ENCODE measurements around the gene NDC1.

NDC1 gene

DNA sequence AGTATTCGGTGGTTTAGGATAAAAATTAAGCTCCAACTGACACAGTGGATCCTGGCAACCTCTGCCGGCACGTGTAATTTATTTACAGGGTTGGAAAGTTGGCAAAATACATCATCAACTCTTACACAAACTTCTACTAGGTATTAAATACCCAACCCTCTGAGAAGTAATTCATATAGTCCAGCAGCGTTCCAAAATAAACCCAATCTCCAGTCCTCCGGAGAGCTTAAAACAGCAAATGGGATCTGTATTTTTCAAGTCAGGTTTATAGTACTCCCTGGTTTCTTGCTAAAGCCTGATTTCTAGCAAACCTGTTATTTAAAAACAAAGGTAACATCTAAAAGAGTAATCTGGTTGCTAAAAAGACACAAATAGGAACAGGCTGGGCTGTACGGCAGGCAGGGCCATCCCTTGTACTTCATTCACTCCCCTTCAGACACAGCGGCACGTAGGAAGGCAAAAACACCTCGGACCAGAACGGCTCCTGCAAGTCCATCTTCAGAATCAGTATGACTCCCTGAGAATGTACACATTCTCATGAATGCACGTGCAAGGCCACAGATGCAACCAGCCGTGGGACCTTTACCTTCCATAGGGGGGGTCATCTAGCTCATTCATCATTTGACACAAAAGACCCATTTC lies 107.8 kb downstream of the NDC1 start:
- DNase-seq (ENCODE audit: low read depth), result no peak

DNA sequence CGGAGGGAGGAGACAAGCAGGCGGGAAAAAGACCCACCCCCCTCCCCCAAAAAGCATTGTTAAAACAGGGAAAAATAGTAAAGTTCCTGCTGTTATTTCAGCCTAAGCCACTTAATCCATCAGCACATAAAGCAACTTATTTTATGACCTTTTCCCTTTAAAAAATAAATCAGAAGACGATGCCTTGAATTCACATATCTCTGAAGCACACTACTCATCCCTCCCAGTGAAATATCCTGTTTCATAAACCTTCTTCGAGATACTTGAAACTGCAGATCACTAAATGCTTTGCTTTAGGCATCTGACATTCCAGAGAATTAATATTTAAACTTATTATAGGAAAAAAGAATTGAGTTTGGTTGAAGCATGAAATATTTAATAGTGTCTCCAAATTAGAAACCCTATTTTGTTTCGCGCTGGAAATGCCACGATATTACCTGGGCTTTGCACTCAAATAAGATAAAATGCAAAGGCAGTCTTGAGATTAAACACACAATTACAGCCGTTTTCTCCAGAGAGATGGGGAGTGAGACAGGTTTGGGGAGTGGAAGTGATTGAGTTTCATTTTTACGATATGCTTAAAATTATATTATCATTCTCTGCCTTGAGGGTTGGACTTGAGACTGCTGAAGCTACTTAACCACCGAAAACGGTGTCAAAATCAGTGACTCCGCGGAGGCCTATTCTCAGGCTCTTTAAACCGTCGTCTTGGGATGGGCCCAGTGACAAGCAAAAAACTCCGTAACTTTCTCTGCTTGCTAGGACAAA lies 108.5 kb downstream of the NDC1 start:
- no peak for DNase-seq (ENCODE audit: low read depth)

DNA sequence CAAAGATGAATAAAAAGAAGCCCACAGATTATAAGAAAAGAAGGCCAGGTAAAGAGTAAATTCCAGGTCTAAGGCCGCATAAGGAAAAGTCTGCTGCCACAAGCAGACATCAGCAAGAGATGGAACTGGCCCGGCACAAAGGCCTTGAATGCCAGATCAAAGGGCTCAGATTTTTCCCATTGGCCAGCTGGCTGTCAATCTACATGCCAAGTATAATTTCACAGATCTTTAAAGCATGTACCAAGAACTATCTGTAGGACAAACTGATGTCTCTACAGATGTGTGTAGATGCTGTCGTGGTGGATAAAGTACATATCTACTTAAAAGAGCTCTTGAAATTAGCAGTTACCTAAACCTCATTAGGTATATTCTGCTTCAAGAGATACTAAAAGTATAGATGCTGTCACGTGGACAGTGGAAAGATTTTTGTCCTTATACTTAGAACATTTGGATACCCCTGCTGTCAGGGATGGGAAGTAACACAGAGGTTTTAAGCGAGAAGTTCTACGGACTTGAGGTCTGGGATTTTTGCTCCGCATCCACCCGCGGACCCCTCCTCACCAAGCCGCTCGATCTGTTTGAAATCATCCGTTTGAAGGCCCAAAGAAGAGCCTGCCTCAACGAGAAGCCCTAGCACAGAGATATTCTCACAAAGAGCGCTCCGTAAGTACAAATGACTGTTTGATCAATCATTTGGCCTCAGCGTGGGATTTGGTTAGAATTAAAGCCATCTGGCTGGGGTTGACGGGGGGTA lies 109.2 kb downstream of the NDC1 start:
- DNase-seq (ENCODE audit: low read depth), result no peak

DNA sequence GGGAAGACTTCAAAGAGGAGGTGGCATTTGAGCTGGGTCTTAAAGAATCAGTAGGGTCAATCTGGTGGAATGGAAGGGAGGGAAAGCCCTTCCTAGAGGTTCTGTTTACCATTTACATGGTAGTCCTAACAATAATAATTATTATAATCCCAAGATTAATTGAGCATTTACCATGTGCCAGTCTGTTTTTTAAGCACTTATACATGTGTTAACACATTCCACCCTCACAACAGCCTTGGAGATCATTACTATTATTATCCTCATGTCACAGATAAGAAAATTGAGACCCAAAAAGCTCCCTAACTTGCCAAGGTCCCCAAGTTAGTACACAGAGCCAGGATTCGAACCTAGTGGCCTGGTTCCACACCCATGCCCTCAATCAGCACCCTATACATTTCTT lies 109.9 kb downstream of the NDC1 start:
- no peak for DNase-seq (ENCODE audit: low read depth)

DNA sequence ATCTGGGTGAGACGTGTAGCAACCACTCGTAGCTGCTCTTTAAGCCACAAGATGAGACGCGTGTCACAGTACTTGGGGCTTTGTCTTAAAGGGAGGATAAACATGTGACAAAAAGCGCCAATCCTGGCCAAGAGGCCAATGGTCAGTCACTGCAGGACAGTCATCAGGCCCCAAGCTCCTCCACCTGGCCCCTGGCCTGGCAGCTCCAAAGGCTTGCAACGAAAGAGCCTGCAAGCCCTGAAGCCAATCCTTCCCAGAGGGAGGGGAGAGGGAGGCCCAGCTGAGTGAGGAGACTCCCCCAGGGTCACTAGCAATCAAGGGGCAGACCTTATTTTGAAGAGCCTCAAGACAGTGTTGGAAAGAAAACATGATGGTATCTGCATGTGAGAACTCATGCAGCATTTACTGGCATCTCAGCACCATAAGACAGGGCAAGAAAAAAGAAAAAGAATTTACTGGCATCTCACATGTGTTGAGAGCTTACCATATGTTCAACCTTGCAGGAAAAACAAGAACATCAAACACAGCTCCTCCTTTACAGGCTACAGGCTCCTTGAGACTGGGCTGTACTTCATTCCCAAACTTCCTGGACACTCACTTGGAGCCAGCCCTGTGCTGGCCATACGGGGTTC lies 110.5 kb downstream of the NDC1 start:
- DNase-seq (ENCODE audit: low read depth), result no peak

DNA sequence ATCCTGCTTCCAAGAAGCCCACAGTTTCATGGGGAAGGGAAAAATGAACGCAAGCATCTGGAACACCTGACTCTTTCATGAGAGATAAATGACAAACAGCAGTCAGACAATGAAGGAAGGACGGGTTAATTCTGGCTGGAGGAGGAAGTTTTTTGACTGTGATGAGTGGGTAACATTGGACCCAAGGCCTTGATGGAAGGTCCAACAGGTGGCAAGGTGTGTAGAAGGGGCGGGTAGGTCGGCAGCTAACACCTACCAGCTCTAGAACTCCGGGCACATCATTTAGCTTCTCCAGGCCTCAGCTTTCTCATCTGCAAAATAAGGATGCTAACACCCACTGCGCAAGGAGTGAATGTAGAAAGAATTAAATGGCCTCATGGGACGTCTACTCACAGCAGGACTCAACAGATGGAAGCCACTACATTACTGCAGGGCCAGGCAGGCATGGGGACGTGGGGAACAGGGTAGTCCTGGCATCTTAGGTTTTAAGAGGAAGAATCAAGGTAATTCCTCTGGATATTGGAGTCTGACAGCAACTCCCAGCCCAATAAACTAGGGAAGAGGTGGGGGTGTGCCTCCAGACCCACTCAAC lies 112.0 kb downstream of the NDC1 start:
- no peak for DNase-seq (ENCODE audit: low read depth)

DNA sequence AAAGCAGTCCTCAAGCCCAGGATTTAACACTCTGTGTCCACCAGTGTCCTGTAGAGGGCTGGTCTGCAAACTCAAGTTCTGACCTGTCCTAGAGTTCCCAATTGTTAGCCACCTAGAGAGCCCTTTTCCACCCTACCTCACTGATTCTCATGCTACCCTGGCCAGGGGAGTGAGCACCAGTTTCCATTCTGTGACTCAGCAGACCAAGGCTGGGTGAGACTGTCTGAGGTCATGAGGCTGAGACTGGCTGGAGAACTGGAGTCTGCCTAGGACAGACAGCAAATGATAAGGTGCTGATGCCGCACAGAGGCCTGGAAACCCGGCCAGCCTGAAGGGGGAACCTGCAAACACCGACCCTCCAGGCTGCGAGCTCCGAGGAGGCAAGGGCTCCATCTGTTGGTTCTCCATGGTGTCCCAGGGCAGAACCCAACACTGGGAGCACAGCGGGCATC lies 112.8 kb downstream of the NDC1 start:
- no peak for DNase-seq (ENCODE audit: low read depth)

DNA sequence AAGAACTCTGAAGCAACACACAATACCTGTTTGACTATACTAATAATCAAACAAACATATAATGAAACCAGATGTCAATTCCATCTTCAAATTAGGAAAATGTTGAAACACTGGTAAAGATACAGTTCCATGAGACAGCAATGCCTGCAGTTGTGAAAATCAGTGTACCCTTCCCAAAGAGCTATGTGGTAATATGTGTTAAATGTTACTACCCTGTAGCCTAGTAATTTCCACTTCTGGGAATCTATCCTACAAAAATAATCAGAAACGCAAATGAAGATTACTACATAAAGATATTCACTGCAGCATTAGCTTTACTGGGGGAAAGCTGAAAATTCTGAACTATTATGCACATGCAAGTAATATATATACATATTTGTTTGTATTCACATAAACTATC lies 116.1 kb downstream of the NDC1 start:
- DNase-seq (ENCODE audit: low read depth), result no peak

DNA sequence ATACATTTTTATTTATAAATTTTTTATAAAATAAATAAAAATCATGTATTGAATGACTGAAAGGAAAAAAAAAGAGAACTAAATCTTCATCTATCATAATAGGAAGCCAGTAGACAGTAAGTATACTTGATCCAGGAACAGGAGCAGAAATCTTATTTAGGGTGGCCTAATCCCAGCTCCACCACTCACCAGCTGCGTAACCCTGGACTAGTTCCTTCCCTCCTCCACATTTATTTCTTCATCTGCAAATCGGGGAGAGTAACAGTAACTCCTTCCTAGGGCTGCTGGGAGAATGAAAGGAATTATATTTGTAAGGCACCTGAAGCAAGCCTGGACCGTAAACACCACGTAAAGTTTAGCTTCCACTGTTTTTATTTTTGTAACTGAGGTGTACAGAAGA lies 117.0 kb downstream of the NDC1 start:
- no peak for DNase-seq (ENCODE audit: low read depth)

DNA sequence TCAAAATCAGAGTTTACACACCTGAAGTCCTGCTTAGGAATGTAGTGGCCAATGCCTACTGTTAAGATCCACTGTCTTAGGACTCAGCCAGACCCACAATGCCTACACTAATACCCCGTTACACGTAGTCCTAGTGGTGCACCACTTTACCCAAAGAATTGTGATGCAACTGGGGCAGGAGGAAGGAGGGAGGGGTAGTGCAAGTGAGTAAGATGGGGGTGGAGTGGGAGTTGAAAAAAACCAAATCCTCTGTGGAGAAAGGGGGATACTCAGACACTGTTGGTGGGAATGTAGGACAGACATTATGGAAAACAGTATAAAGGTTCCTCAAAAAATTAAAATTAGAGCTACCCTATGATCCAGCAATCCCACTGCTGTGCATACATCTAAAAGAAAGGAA lies 118.6 kb downstream of the NDC1 start:
- DNase-seq (ENCODE audit: low read depth), result no peak

DNA sequence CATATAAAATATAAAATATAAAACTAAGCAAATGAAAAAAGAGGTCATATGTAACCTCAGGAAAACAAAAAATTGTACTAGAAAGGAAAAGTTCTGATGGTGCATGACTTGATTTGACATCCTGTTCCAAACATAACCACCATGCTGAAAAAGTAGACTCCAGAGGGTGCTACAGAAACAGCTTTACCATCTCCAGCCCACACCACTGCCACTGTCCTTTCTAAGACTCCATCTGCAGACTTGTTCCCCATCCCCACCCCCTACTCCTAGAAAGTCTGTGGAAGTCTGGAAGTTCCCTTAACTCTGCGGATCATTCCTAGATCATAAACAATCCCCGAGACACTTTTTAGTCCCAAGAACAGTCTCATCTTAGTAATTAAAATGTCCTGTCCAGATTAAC lies 119.7 kb downstream of the NDC1 start:
- no peak for DNase-seq (ENCODE audit: low read depth)

DNA sequence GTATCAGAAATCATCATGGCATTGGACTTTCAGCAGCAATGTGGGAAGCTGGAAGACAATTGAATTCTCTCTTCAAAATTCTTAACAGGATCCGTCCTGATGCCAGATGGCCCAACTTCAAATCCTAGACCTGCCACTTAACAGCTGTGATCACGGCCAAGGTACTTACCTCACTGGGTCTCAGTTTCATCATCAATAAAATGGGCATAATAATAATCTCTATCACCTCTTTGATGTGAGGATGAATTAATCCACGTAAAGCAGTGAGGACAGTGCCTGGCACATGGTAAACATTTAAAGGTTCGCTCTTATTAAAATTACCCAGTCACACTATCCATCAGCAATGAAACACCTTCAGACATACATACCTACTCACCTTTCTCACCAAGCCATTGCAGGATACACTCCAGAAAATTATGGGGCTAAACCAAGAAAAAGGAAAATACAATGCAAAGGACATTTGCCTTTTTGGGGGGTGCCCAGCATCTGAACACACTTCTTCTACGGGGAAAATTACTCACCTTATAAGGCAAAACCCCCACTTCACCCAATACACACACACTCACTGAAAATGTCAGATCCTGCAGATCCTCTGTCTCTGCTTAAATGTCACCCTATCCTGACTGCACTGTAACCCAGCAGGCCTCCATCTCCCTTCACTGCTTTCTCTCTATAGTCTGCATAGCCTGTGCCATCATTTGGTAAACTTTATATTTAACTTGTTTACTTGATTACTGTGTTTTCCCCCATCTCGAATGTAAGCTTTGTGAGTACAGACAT lies 120.9 kb downstream of the NDC1 start:
- no peak for DNase-seq (ENCODE audit: low read depth)

DNA sequence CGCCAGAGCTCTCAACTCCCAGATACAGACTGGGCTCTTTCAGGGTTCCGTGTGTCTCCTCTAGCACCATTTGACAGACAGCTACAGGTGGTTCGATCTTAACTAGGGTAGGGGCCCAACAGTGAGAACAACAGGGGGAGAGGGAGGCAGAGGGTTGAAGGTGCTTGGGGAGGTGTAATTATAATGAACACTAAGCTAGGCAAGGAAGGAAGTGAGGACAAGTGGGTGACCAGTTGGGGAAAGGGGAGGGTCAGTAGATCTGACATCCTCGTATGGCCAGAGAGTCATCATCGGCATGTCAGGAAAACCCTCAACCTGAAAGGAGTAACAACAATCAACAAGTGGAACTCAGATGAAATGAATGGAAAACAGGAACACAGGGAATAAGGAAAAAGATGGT lies 121.9 kb downstream of the NDC1 start:
- DNase-seq (ENCODE audit: low read depth), result no peak

DNA sequence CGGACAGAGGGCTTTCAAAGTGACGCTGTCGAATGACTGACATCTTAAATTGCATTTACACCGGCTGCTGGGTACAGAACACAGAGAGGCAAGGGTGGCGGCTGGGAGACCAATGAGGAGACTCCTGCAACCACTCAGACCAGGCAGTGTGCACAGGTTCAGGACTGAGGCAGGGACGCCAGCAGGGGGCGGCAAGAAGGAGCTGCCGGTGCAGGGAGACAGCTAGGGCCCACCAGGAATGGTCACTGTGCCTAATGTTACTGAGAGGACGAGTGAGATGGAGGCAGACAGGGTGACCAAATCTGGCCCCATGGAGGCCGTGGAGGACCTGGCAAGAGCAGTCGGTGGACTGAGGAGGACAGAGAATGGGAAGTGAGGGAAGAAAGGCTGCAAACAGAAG lies 122.6 kb downstream of the NDC1 start:
- no peak for DNase-seq (ENCODE audit: low read depth)

Measured in activated T-cell treated with anti-CD3 and anti-CD28 coated beads for 24 hours (primary cell).